Mesenchymal stem cell (in vitro differentiated cells and primary cell): ENCODE measurements around the gene UHRF2.
"Not testable (repeated sequence)": the region's sequence is repeated elsewhere in the genome, so short reads cannot be mapped to it uniquely, and the experiment has no call there.

ENCODE experiments used
- DNase-seq: peaks from one replicate; pipeline ENCODE4 v3.0.0-alpha.2; 2013
- H2AFZ ChIP-seq: one replicate; pipeline ENCODE4 v1.6.1; 2013; ENCODE audit warnings: low read depth, mild to moderate bottlenecking, control low read depth, inconsistent platforms, low read length, moderate library complexity
- H2AK5ac ChIP-seq: 2 replicates; pipeline ENCODE4 v1.6.1; 2013; ENCODE audit warnings: low read length, moderate library complexity, mild to moderate bottlenecking, inconsistent platforms; ENCODE audit not compliant: severe bottlenecking
- H2BK120ac ChIP-seq: one replicate; pipeline ENCODE4 v1.6.1; 2013; ENCODE audit warnings: low read depth, mild to moderate bottlenecking, inconsistent platforms, low read length, moderate library complexity
- H2BK12ac ChIP-seq, 2 experiments: one replicate each; pipeline ENCODE4 v1.6.1; 2013; ENCODE audit warnings: inconsistent platforms in 2 of 2, low read length in 2 of 2, mild to moderate bottlenecking in 2 of 2, moderate library complexity in 2 of 2, control low read depth in 1 of 2
- H2BK15ac ChIP-seq: one replicate; pipeline ENCODE4 v1.6.1; 2013; ENCODE audit warnings: mild to moderate bottlenecking, low read depth, inconsistent platforms; ENCODE audit not compliant: poor library complexity, severe bottlenecking
- H2BK5ac ChIP-seq: 2 replicates; pipeline ENCODE4 v1.6.1; 2013; ENCODE audit warnings: low read depth, mild to moderate bottlenecking, low read length, control low read depth, inconsistent platforms; ENCODE audit not compliant: poor library complexity, severe bottlenecking
- H3K14ac ChIP-seq, 2 experiments: one replicate each; pipeline ENCODE4 v1.6.1; 2013; ENCODE audit warnings: inconsistent platforms in 2 of 2, low read length in 2 of 2, control low read depth in 1 of 2, mild to moderate bottlenecking in 1 of 2, moderate library complexity in 1 of 2
- H3K18ac ChIP-seq, 2 experiments: one replicate each; pipeline ENCODE4 v1.6.1; 2013; ENCODE audit warnings: inconsistent platforms in 2 of 2, low read length in 2 of 2, control low read depth in 1 of 2, low read depth in 1 of 2, mild to moderate bottlenecking in 1 of 2
- H3K23ac ChIP-seq, 2 experiments: one replicate each; pipeline ENCODE4 v1.6.1; 2013; ENCODE audit warnings: inconsistent platforms in 2 of 2, low read length in 2 of 2, mild to moderate bottlenecking in 2 of 2, moderate library complexity in 2 of 2, control low read depth in 1 of 2
- H3K27ac ChIP-seq: 2 replicates; pipeline ENCODE4 v1.5.1; 2013; ENCODE audit warnings: mild to moderate bottlenecking, moderate library complexity, low read length, control low read depth, inconsistent platforms; ENCODE audit not compliant: poor library complexity, severe bottlenecking
- H3K27me3 ChIP-seq, 2 experiments: 2 replicates each; pipeline versions ENCODE4 v1.6.1 to v1.7.0; 2013; ENCODE audit warnings: low read length in 2 of 2, mild to moderate bottlenecking in 2 of 2, moderate library complexity in 2 of 2, control low read depth in 1 of 2, inconsistent platforms in 1 of 2; ENCODE audit not compliant: control insufficient read depth in 1 of 2, insufficient read depth in 1 of 2
- H3K36me3 ChIP-seq, 2 experiments: 2 replicates each; pipeline versions ENCODE4 v1.6.1 to v1.7.0; 2013; ENCODE audit warnings: low read length in 2 of 2, control low read depth in 1 of 2, inconsistent platforms in 1 of 2, low read depth in 1 of 2, mild to moderate bottlenecking in 1 of 2; ENCODE audit not compliant: insufficient read depth in 2 of 2, control insufficient read depth in 1 of 2
- H3K4ac ChIP-seq, 2 experiments: one replicate each; pipeline ENCODE4 v1.6.1; 2013; ENCODE audit warnings: inconsistent platforms in 2 of 2, low read length in 2 of 2, mild to moderate bottlenecking in 2 of 2, moderate library complexity in 2 of 2, control low read depth in 1 of 2, low read depth in 1 of 2
- H3K4me1 ChIP-seq: 2 replicates; pipeline ENCODE4 v1.6.1; 2013; ENCODE audit warnings: low read depth, low read length, control low read depth; ENCODE audit not compliant: control insufficient read depth, insufficient read depth
- H3K4me2 ChIP-seq: 2 replicates; pipeline ENCODE4 v1.6.1; 2013; ENCODE audit warnings: low read length, mild to moderate bottlenecking, inconsistent platforms; ENCODE audit not compliant: poor library complexity, severe bottlenecking
- H3K4me3 ChIP-seq, 2 experiments: 2 replicates each; pipeline versions ENCODE4 v1.5.1 to v1.7.0; 2013; ENCODE audit warnings: low read length in 2 of 2, mild to moderate bottlenecking in 2 of 2, control low read depth in 1 of 2, low read depth in 1 of 2; ENCODE audit not compliant: insufficient read depth in 1 of 2
- H3K79me1 ChIP-seq: replicated peaks from 2 replicates; pipeline ENCODE4 v1.6.1; 2013; ENCODE audit warnings: mild to moderate bottlenecking, control low read depth, low read length, inconsistent platforms; ENCODE audit not compliant: poor library complexity, severe bottlenecking
- H3K9ac ChIP-seq: 2 replicates; pipeline ENCODE4 v1.7.0; 2013; ENCODE audit warnings: mild to moderate bottlenecking, low read length, moderate library complexity
- H3K9me3 ChIP-seq: 2 replicates; pipeline ENCODE4 v1.7.0; 2013; ENCODE audit warnings: mild to moderate bottlenecking, low read length; ENCODE audit not compliant: control insufficient read depth
- H4K8ac ChIP-seq: one replicate; pipeline ENCODE4 v1.6.1; 2013; ENCODE audit warnings: inconsistent platforms, mild to moderate bottlenecking, low read length, moderate library complexity
- H4K91ac ChIP-seq: one replicate; pipeline ENCODE4 v1.6.1; 2013; ENCODE audit warnings: mild to moderate bottlenecking, low read length, inconsistent platforms
- WGBS: methylation state at CpG from one replicate; pipeline ENCODE4 v1.1.7; 2013; ENCODE audit warnings: mixed read lengths; 5-methylcytosine and 5-hydroxymethylcytosine counted together

UHRF2 gene

DNA sequence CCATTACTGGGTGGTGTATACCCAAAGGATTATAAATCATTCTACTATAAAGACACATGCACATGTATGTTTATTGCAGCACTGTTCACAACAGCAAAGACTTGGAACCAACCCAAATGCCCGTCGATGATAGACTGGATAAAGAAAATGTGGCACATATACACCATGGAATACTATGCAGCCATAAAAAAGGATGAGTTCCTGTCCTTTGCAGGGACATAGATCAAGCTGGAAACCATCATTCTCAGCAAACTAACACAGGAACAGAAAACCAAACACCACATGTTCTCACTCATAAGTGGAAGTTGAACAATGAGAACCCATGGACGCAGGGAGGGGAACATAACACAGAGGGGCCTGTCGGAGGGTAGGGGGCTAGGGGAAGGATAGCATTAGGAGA lies 45.7 kb downstream of the UHRF2 start:
- H2AK5ac ChIP-seq, H3K4me2 ChIP-seq, H3K18ac ChIP-seq, H3K4ac ChIP-seq, H3K27me3 ChIP-seq, H2BK12ac ChIP-seq, H2BK5ac ChIP-seq, H3K27ac ChIP-seq, H4K91ac ChIP-seq, H3K4me1 ChIP-seq, DNase-seq, H4K8ac ChIP-seq, H2BK15ac ChIP-seq, H3K9ac ChIP-seq, H2AFZ ChIP-seq, H3K23ac ChIP-seq, H3K14ac ChIP-seq, H2BK120ac ChIP-seq, H3K9me3 ChIP-seq, H3K4me3 ChIP-seq: not testable (repeated sequence)
- WGBS = 83% methylated on average over 2 of the region's 4 CpGs
- H3K36me3 ChIP-seq = peaks cover 9 to 39% of the 10 kb centered on the region in 2 experiments
- H3K79me1 ChIP-seq = peaks cover 12% of the 10 kb centered on the region

DNA sequence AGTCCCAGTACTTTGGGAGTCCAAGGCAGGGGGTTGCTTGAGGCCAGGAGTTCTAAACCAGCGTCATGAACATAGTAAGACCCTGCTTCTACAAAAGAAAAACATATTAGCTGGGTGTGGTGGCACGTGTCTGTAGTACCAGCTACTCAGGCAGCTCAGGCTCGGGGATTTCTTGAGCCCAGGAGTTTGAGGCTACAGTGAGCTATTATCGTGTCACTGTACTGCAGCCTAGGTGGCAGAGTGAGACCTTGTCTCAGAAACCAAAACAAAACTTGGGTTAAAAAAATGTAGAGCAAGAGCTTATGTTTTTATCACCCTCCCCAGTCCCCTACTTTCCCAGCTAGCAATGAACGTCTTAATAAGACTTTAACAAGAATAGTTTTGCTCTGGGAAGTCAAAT lies 46.7 kb downstream of the UHRF2 start:
- no peak overlapping the region for H4K91ac ChIP-seq
- H3K9ac ChIP-seq = no peak overlapping the region
- H3K14ac ChIP-seq = no peak overlapping the region
- H2BK15ac ChIP-seq = no peak overlapping the region
- H2BK12ac ChIP-seq = no peak overlapping the region
- H2AK5ac ChIP-seq = no peak overlapping the region
- no peak overlapping the region for H3K23ac ChIP-seq
- no peak overlapping the region for H3K4me3 ChIP-seq
- 96% methylated on average over 3 of the region's 5 CpGs for WGBS
- H2BK5ac ChIP-seq = no peak overlapping the region
- H4K8ac ChIP-seq = no peak overlapping the region
- no peak overlapping the region for H3K4me2 ChIP-seq
- H3K4ac ChIP-seq = no peak overlapping the region
- H2BK120ac ChIP-seq = no peak overlapping the region
- H3K27ac ChIP-seq = no peak overlapping the region
- no peak overlapping the region for H2AFZ ChIP-seq
- H3K27me3 ChIP-seq = no peaks in the 10 kb centered on the region
- H3K79me1 ChIP-seq = peaks cover 14% of the 10 kb centered on the region
- H3K9me3 ChIP-seq = no peaks in the 10 kb centered on the region
- peaks cover 2% of the 10 kb centered on the region for H3K4me1 ChIP-seq
- peaks cover 9 to 46% of the 10 kb centered on the region in 2 experiments for H3K36me3 ChIP-seq
- no peak for DNase-seq
- no peak overlapping the region for H3K18ac ChIP-seq

DNA sequence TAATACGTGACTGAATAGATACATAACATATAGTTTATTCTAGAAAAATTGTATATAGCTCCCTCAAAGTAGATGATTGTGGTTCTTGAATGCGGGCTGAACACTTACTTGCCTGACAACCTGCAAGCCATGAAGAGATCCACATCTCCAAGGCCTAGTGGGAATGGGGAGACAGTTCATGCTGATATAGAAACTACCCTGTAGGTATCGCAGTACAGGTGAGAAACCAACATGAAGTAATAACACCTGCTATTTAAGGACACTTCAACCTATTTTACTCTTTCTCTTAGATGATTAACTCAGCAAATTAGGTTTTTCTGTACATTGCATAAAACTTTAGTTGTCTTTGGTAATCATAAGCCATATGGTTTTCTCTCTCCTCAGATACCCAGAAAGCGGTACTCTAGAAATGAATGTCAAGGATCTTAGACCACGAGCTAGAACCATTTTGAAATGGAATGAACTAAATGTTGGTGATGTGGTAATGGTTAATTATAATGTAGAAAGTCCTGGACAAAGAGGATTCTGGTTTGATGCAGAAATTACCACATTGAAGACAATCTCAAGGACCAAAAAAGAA lies 47.3 kb downstream of the UHRF2 start:
- no peak overlapping the region for H3K4me2 ChIP-seq
- H3K23ac ChIP-seq = no peak overlapping the region
- no peak overlapping the region for H2AFZ ChIP-seq
- no peak overlapping the region for H3K27ac ChIP-seq
- no peak overlapping the region for H3K18ac ChIP-seq
- 100% methylated on average over 3 of the region's 5 CpGs for WGBS
- H3K27me3 ChIP-seq = no peaks in the 10 kb centered on the region
- no peak overlapping the region for H2BK5ac ChIP-seq
- no peak overlapping the region for H4K91ac ChIP-seq
- H3K36me3 ChIP-seq = peaks cover 9 to 47% of the 10 kb centered on the region in 2 experiments
- no peak overlapping the region for H3K4ac ChIP-seq
- no peak overlapping the region for H2AK5ac ChIP-seq
- no peak overlapping the region for H4K8ac ChIP-seq
- DNase-seq = no peak
- H3K9ac ChIP-seq = no peak overlapping the region
- H2BK120ac ChIP-seq = no peak overlapping the region
- H3K79me1 ChIP-seq = peaks cover 14% of the 10 kb centered on the region
- H3K14ac ChIP-seq = no peak overlapping the region
- no peak overlapping the region for H3K4me3 ChIP-seq
- H2BK12ac ChIP-seq = no peak overlapping the region
- no peaks in the 10 kb centered on the region for H3K9me3 ChIP-seq
- H2BK15ac ChIP-seq = no peak overlapping the region
- H3K4me1 ChIP-seq = peaks cover 2% of the 10 kb centered on the region

DNA sequence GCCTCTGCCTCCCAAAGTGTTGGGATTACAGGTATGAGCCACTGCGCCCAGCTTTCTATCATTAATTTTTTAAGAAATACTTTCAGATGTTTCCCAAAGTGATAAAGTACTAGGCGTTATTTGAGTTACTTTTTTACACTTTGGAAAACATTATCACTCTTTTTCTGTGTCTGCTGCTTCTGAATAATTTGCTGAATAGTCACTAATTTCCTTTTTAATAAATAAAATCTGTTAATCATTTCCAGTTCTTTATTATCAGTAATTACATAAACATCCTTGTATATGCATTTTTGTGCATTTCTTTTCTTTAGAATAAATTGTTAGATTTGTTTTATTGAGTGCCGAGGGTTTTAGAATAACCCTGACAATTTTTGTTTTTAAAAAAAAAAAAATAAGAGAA lies 48.6 kb downstream of the UHRF2 start:
- 100% methylated on average over 2 of the region's 3 CpGs for WGBS
- no peak overlapping the region for H3K9ac ChIP-seq

More for the DNA sequence above, 48.6 kb downstream of the UHRF2 start:
- Histone ChIP-seq H3K23ac (no peak overlapping the region), H3K14ac (no peak overlapping the region), H3K79me1 (peaks cover 15% of the 10 kb centered on the region), H3K4me2 (no peak overlapping the region), H3K4me1 (peaks cover 2% of the 10 kb centered on the region), H3K27ac (no peak overlapping the region), H3K27me3 (no peaks in the 10 kb centered on the region), H4K91ac (no peak overlapping the region), H3K4ac (no peak overlapping the region), H3K36me3 (peaks cover 9 to 59% of the 10 kb centered on the region in 2 experiments), H2BK120ac (no peak overlapping the region), H2BK15ac (no peak overlapping the region), H3K9me3 (no peaks in the 10 kb centered on the region), H2BK12ac (no peak overlapping the region), H3K4me3 (no peak overlapping the region), H3K18ac (no peak overlapping the region), H4K8ac (no peak overlapping the region), H2BK5ac (no peak overlapping the region), H2AK5ac (no peak overlapping the region), H2AFZ (no peak overlapping the region)
- no peak for DNase-seq
